Measurements from ENCODE around the gene CPNE2. TPM values are rescaled to one million over a fixed set of nuclear protein-coding genes. Genes with fewer than 3 reads are reported as not detected.

The CPNE2 gene
- polyA plus RNA-seq, 1 donor (not counting 4 experiments of a cell fraction or from before 2014, with no cell fraction given) = 26.5 TPM

DNA sequence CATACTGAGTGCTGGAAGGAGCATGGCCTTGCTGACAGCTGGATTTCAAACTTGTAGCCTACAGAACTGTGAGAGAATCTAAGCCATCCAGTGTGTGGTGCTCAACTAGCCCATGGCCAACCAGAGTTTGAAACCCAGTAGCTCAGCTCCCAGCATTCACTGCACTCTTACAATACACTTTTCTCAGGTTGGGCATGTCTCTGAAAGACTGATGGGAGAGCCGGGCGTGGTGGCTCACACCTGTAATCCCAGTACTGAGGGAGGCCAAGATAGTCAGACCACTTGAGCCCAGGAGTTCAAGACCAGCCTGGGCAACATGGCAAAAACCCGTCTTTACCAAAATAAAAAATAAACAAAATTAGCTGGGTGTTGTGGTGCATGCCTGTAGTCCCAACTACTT, 3.8 kb downstream of the CPNE2 start:
- no peak overlapping the region for H2AFZ ChIP-seq (ENCODE audit: control insufficient read depth, low read length)
- H3K4me1 ChIP-seq (ENCODE audit: control insufficient read depth, extremely low read depth, insufficient read depth, low read length) = peaks cover 21% of the 10 kb centered on the region
- H3K9me1 ChIP-seq (ENCODE audit: control insufficient read depth, extremely low read depth, insufficient read depth, low read length) = no peaks in the 10 kb centered on the region
- peaks cover 7% of the 10 kb centered on the region for H3K79me2 ChIP-seq (ENCODE audit: control insufficient read depth, insufficient read depth, low read length)
- no peaks in the 10 kb centered on the region for H4K20me1 ChIP-seq (ENCODE audit: control insufficient read depth, extremely low read depth, insufficient read depth, low read length)
- TF ChIP-seq EZH2 (IDR thresholded peaks at IDR 0.05; ENCODE audit: low read length) = no peak
- TF ChIP-seq, protein P1, sequence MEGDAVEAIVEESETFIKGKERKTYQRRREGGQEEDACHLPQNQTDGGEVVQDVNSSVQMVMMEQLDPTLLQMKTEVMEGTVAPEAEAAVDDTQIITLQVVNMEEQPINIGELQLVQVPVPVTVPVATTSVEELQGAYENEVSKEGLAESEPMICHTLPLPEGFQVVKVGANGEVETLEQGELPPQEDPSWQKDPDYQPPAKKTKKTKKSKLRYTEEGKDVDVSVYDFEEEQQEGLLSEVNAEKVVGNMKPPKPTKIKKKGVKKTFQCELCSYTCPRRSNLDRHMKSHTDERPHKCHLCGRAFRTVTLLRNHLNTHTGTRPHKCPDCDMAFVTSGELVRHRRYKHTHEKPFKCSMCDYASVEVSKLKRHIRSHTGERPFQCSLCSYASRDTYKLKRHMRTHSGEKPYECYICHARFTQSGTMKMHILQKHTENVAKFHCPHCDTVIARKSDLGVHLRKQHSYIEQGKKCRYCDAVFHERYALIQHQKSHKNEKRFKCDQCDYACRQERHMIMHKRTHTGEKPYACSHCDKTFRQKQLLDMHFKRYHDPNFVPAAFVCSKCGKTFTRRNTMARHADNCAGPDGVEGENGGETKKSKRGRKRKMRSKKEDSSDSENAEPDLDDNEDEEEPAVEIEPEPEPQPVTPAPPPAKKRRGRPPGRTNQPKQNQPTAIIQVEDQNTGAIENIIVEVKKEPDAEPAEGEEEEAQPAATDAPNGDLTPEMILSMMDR (optimal IDR thresholded peaks at IDR 0.05 in 1 of 3, IDR thresholded peaks at IDR 0.05 in 1 of 3, conservative IDR thresholded peaks at IDR 0.05 in 1 of 3; ENCODE audit: extremely low read depth in 1 of 3, insufficient read depth in 2 of 3, low read length in 3 of 3) = no peak
- no peak for FAIRE-seq
- peaks cover 0 to 2% of the 10 kb centered on the region in 2 experiments for H3K36me3 ChIP-seq (ENCODE audit: control insufficient read depth in 2 of 2, extremely low read depth in 1 of 2, insufficient read depth in 2 of 2, low read length in 2 of 2)
- no peak overlapping the region for H3K9ac ChIP-seq (ENCODE audit: control insufficient read depth, extremely low read depth, insufficient read depth, low read length)
- no peak overlapping the region for H3K4me2 ChIP-seq (ENCODE audit: control insufficient read depth, extremely low read depth, insufficient read depth, low read depth, low read length)
- dilution Hi-C loops (cut with MboI; ENCODE audit: extremely low pct_ligation_motif_present, low sequenced_read_pairs) = no loop called here
- no peaks in the 10 kb centered on the region for H3K27me3 ChIP-seq (ENCODE audit: control insufficient read depth, extremely low read depth, insufficient read depth, low read length)
- no peak for DNase-seq (ENCODE audit: low read depth, low spot score)
- H3K4me3 ChIP-seq (ENCODE audit: control insufficient read depth in 2 of 3, extremely low read depth in 1 of 3, insufficient read depth in 2 of 3, low read depth in 1 of 3, low read length in 3 of 3) = no peak overlapping the region
- H3K27ac ChIP-seq (ENCODE audit: control insufficient read depth, insufficient read depth, low read length) = no peak overlapping the region
- no peaks in the 10 kb centered on the region for H3K9me3 ChIP-seq (ENCODE audit: control insufficient read depth, low read depth, low read length)

DNA sequence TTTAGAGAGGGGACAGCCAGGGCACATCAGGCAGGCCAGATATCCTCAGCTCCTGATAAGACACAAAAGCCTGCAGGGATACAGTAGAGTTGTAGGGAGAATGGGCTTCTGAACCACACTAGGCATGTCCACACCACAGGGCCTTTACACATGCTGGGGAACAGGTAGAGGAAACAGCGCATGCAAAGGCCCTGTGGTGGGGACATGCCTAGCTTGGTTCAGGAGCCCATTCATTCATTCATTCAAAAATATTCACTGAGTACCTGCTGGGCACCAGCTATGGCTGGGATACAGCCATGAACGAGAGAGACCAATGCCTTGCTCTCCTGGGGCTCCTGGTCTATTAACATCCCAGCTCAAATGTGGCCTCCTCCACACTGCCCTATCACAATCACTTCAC, 4.4 kb downstream of the CPNE2 start:
- H3K9ac ChIP-seq (ENCODE audit: control insufficient read depth, extremely low read depth, insufficient read depth, low read length) = no peak overlapping the region
- no peaks in the 10 kb centered on the region for H3K9me3 ChIP-seq (ENCODE audit: control insufficient read depth, low read depth, low read length)
- peaks cover 7% of the 10 kb centered on the region for H3K79me2 ChIP-seq (ENCODE audit: control insufficient read depth, insufficient read depth, low read length)
- peaks cover 15% of the 10 kb centered on the region for H3K4me1 ChIP-seq (ENCODE audit: control insufficient read depth, extremely low read depth, insufficient read depth, low read length)
- no peak overlapping the region for H3K4me2 ChIP-seq (ENCODE audit: control insufficient read depth, extremely low read depth, insufficient read depth, low read depth, low read length)
- dilution Hi-C loops (cut with MboI; ENCODE audit: extremely low pct_ligation_motif_present, low sequenced_read_pairs) = no loop called here
- no peak overlapping the region for H3K4me3 ChIP-seq (ENCODE audit: control insufficient read depth in 2 of 3, extremely low read depth in 1 of 3, insufficient read depth in 2 of 3, low read depth in 1 of 3, low read length in 3 of 3)
- FAIRE-seq (no peak), DNase-seq (ENCODE audit: low read depth, low spot score) (no peak)
- H3K27me3 ChIP-seq (ENCODE audit: control insufficient read depth, extremely low read depth, insufficient read depth, low read length) = no peaks in the 10 kb centered on the region
- H3K36me3 ChIP-seq (ENCODE audit: control insufficient read depth in 2 of 2, extremely low read depth in 1 of 2, insufficient read depth in 2 of 2, low read length in 2 of 2) = peaks cover 0 to 2% of the 10 kb centered on the region in 2 experiments
- no peak overlapping the region for H3K27ac ChIP-seq (ENCODE audit: control insufficient read depth, insufficient read depth, low read length)
- H4K20me1 ChIP-seq (ENCODE audit: control insufficient read depth, extremely low read depth, insufficient read depth, low read length) = no peaks in the 10 kb centered on the region
- H2AFZ ChIP-seq (ENCODE audit: control insufficient read depth, low read length) = no peak overlapping the region
- no peaks in the 10 kb centered on the region for H3K9me1 ChIP-seq (ENCODE audit: control insufficient read depth, extremely low read depth, insufficient read depth, low read length)
- no peak for TF ChIP-seq EZH2 (IDR thresholded peaks at IDR 0.05; ENCODE audit: low read length)
- TF ChIP-seq, protein P1 (optimal IDR thresholded peaks at IDR 0.05 in 1 of 3, IDR thresholded peaks at IDR 0.05 in 1 of 3, conservative IDR thresholded peaks at IDR 0.05 in 1 of 3; ENCODE audit: extremely low read depth in 1 of 3, insufficient read depth in 2 of 3, low read length in 3 of 3) = no peak

All from keratinocyte (primary cell).